HG02759 (cell line): ENCODE data around the gene DMXL1.
A peak's percentile ranks its signal among the peaks of the same experiment; 100 is the strongest.

Source experiments
- ATAC-seq: cut with Tn5 transposase; IDR thresholded peaks from one replicate; pipeline ENCODE4 v1.9.1; 2021; ENCODE audit warnings: mild to moderate bottlenecking, moderate library complexity; ENCODE audit not compliant: unreplicated experiment

The DMXL1 gene

DNA sequence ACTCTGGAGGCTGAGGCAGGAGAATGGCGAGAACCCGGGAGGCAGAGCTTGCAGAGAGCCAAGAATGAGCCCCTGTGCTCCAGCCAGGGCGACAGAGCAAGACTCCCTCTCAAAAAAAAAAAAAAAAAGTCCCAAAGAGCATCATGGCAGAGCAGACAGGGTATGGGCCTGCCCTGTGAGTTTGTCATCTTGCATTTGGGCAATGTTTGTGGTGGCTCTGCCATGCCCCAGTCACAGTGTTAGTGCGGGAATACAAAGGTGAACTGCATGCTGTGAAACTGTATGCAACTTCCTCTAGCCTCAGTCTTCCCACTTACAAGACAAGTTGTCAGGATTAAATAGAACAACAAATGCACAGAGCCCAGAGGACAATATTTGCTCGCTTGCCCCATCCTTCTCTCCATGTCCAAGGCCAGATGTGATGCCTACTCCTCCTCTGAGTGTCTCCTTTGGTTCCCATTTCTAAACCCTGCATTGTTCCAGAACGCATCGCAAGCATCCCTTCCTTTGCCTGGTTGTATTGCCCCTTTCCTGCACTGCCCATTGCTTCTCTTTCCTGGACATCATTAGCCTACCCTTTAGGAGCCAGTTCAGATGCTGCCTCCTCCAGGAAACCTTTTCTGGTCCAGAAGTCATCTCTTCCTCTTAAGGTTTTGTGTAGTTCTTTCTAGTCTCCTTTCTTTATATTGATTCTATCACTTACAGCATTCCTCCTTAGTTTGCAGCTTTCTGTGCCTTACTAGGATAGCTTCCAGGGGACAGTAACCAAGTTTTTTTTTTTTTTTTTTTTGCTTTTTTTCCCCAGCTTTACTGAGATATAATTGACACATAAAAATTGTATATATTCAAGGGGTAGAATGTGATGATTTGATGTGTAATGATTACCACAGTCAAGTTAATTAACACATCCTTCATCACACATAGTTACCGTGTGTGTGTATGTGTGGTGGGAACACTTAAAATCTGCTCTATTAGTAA is 215.9 kb downstream of the DMXL1 start:
- no peak for ATAC-seq

DNA sequence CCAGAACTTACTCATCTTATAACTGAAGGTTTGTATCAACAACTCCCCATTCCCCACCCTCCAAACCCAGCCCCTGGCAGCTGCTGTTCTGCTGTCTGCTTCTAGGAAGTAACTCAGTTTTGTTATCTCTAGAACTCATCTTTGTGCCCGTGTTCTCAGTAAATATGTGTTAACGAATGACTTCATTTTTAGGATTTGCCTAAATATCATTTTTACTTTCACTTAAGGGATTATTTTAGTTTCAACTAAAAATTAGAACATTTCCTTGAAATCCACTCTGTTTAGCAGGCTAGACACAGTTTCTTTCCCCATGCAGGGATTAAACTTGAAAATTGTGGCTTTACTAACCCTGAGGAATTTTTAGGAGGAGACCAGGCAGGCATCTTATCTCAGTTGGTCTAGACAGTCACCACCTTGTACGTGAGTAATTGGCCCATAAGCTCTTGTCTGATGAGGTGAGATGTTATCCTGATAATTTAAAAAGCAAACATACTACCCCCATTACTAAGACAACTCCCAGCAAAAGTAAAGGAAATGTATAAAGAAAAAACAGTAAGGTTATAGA is 216.7 kb downstream of the DMXL1 start:
- peak; percentile 49 for ATAC-seq

- no peak for ATAC-seq
These were observed 217.6 kb downstream of the DMXL1 start for GRCh38 chr5:119288379-119289033.

- ATAC-seq = no peak
These were observed 218.7 kb downstream of the DMXL1 start for GRCh38 chr5:119289438-119290044.

- peak; percentile 82 for ATAC-seq
These were observed 219.3 kb downstream of the DMXL1 start for GRCh38 chr5:119290161-119290569.

GRCh38 chr5:119290607-119291006 is 219.7 kb downstream of the DMXL1 start:
- ATAC-seq = peak; percentile 3

GRCh38 chr5:119291056-119291455 is 220.2 kb downstream of the DMXL1 start:
- no peak for ATAC-seq

- no peak for ATAC-seq
These were observed 221.0 kb downstream of the DMXL1 start for GRCh38 chr5:119291877-119292276.

- ATAC-seq = no peak
These were observed 222.0 kb downstream of the DMXL1 start for GRCh38 chr5:119292701-119293515.

GRCh38 chr5:119293516-119293829 is 222.6 kb downstream of the DMXL1 start:
- ATAC-seq = no peak
